ENCODE results near the gene DHX9.

DHX9 gene

DNA sequence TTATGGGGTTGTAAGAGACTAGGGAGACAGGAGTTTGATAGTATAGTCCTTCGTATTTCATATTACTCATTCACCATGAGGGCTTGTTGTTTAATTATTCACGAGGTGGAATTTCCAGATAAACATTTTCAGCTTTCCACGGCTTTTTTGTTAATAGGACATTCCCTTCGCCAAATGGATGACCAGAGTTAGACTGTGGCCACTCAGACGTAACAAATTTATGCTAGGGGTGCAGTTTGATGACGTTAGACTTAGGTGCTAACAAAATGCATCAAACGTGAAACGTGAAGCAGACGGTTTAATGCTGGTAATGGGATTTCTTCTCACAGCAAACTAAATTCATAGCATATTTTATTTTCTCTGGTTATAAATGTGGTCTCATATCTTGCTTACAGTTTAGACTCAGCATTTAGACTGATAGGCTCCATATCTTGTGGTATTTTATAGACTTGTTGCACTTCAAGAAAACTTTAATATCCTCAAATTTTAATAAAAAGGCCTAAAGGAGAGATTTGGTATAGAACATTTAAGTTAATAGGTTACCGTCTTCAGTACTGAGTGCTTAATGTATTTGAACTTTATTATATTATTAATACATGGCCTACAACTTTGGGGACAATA lies 2.3 kb downstream of the DHX9 start:
- no peak for DNase-seq (ENCODE audit: low read depth in 2 of 2)

DNA sequence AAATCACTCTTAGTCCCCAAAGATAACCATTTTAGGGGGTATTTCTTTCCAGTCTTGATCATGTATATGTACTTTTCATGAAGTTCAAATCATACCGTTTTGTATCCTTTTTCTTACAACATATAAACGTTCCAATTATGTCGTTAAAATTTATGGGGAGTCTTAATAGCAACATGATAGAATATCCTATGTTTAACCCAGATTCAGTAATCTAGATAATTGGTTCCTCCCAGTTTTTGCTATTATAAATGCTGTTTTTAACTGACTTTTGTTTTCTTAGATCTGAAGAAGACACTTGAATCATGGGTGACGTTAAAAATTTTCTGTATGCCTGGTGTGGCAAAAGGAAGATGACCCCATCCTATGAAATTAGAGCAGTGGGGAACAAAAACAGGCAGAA lies 3.1 kb downstream of the DHX9 start:
- no peak for DNase-seq (ENCODE audit: low read depth in 2 of 2)

DNA sequence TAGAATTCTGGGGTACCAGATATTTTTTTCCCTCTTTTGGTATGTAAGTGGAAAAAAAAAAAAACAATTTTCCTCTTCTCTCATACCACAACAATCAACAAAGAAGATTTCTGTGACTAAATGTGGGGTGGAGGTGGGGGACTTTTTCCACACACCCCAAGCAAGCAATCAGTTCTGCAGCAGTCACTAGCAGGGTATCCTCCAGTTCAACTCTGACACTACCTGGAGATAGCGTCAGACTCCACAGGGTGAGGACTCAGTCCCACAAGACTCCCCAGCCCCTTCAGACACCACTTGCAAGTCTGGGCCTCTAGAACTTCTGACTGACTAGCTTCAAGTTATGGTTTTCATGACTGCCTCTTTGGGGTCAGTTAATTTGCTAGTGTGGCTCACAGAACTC lies 6.2 kb downstream of the DHX9 start:
- DNase-seq (ENCODE audit: low read depth in 2 of 2): no peak

DNA sequence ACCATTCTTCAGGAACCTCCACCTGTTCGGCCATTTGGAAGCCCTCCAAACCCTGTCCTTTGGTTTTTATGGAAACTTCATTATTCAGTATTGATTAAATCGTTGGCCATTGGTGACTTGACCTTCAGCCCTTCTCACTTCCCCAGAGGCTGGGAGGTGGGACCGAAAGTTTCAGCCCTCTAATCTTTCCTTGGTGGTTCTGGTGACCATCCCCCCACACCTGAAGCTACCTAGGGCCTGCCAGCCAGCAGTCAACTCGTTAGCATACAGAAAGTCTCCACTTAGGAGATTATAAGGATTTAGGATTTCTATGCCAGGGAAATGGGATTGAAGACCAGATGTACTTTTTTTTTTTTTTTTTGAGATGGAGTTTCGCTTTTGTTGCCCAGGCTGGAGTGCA lies 6.7 kb downstream of the DHX9 start:
- no peak for DNase-seq (ENCODE audit: low read depth in 2 of 2)

DNA sequence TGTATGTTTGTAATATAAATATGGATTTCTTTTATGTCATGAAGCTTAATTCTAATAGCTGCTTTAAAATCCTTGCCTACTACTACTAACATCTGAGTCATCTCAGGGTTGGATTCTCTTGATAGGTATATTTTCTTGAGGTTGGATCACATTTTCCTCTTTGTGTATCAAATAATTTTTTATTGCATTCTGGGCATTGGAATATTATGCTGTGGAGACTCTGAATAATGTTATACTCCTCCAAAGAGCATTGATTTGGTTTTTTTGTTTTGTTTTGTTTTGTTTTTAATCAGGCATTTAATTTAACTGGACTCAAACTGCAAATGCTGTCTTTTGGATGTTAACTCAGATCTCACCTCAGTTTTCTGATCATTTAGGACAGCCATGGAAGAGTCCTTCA lies 8.0 kb downstream of the DHX9 start:
- no peak for DNase-seq (ENCODE audit: low read depth in 2 of 2)

DNA sequence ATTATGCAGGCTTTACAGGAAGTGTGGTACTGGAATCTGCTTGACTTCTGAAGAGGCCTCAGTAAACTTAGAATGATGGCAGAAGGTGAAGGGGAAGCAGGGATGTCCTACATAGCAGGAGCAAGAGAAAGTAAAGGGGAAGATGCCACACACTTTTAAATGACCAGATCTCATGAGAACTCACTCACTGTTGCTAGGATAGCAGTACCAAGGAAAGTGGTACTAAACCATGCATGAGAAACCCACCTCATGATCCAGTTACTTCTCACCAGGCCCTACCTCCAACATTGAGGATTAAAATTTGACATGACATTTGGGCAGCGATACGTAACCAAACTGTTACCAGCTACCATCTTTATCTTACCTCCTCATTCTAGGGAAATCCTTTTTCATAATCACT lies 9.6 kb downstream of the DHX9 start:
- DNase-seq (ENCODE audit: low read depth in 2 of 2): no peak

DNA sequence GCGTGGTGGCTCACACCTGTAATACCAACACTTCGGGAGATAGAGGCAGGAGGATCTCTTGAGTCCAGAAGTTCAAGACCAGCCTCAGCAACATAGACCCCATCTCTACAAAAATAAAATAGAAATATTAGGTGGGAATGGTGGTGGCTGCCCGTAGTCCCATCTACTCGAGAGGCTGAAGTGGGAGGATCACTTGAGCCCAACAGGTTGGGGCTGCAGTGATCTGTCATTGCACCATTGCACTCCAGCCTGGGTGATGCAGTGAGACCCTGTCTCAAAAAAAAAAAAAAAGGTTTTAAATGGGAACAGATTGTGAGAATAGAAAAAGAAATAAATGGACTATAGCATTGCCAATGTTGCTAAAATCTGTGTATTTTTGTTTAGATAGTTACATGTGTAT lies 11.2 kb downstream of the DHX9 start:
- DNase-seq (ENCODE audit: low read depth in 2 of 2): no peak

DNA sequence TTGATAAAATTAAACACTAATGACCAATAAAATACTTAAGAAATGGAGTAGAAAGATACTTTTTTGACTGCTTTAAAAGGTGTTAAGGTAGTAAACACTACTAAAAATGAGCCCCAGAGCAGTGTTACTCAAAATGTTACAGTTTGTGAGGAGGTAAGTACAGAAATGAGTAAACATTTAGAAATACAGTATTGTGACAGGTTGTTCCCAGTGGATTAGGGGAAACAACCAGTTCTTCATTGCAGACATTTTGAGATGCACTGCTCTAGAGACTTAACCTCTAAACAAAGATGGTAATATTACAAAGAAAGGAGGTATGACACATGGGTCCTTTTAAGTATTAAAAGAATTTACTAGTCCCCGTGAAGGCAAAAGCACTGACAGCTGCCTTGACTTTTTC lies 12.7 kb downstream of the DHX9 start:
- no peak for DNase-seq (ENCODE audit: low read depth in 2 of 2)

DNA sequence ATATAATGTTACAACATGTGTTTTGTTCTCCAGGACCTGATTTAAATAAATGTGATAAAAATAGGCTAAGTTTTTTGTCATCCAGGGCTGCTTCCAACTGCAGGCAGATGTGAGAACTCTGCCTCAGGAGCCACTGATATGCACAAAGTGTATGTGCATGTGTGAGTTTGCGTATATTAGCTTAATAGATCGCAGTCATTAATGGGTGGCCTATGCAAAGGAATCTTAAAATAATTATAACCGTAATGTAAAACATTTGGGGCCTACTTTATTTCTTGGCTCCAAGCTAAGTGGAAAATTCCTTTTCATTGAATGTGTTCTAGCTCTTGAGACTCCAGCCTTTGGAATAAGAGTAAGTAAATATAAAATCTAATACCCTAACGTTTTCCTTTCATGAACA lies 16.8 kb downstream of the DHX9 start:
- no peak for DNase-seq (ENCODE audit: low read depth in 2 of 2)

DNA sequence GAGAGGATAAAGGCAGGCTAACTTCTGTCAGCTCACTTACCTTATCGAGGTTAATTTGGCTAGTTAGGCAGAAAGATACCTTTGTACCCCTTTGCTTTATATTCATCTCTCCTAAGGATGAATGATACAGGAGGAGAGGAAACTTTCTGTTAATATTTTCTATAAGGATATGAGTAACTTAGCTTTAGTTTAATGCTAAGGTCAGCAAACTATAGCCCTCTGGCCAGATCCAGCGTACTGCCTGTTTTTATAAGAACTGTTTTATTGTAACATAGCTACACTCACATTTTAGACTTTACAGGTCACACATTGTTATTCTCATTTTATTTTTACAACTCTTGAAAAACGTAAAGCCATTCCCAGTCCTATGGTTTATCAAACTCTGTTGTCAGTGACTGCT lies 18.1 kb downstream of the DHX9 start:
- no peak for DNase-seq (ENCODE audit: low read depth in 2 of 2)

DNA sequence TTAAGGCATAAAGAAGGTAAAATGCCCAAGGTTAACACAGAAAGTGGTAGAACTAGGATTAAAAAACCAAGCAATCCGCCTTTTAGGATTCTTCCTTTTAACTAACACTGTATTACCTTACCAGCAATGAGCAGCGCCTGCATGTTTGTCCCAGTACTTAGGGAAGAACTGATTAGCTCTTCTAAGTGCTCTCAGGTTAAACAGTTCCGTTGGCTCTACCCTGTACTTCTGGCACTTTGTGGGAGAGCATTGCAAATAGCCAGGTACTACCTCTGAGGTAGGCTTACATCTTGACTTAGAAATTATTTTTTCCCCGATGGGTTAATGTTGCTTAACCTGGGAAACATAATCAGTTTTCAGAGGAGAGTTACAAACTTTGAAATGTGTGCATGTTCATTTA lies 21.5 kb downstream of the DHX9 start:
- DNase-seq (ENCODE audit: low read depth in 2 of 2): no peak

DNA sequence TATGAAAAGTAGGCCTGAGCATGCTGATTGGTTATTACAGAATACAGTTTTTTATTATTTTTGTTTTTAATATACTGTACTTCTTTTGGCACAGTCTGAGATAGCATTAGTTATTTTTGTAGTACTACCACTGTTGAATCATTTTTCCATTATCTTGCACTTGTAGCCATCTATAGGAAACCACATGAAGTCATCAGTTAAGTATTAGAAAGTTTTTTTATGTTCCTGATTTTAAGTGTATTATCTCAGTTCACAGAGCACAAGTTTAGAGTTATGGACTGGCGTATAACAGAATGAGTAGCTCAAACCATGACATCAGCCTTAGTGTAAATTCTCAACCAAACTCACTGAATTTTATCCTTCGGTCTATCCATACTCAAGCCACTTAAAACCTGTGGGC lies 22.8 kb downstream of the DHX9 start:
- DNase-seq (ENCODE audit: low read depth in 2 of 2): no peak

DNA sequence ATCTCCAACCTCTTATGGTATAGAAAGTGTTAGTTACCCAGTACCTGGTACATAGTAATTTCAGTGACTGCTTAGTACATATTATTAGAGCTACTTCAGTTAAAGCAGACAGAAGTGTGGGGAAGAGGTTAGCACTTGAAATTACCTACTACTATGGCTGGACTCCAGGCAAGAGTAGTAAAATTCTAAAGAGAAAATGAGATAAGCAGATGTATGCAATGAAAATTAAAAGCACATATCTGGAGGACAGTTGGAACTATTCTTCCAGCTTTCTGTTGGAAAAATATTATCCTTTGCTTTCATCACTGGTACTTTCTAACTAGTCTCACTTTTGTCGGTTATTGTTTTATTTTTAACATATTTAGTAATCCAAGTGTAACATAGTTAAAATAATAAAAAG lies 23.7 kb downstream of the DHX9 start:
- no peak for DNase-seq (ENCODE audit: low read depth in 2 of 2)

DNA sequence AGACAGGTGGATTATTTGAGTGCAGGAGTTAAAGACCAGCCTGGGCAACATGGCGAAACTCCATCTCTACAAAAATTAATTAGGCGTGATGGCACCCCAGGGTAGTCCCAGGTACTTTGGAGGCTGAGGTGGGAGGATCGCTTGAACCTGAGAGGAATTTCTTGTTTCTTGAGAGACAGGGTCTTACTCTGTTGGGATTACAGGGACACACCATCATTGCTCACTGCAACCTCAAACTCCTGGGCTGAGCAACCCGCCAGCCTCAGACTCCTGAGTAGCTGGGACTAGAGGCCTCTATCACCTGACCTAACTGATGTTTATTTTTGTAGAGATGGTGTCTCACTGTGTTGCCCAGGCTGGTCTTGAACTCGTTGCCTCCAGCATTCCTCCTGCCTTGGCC lies 24.8 kb downstream of the DHX9 start:
- no peak for DNase-seq (ENCODE audit: low read depth in 2 of 2)

DNA sequence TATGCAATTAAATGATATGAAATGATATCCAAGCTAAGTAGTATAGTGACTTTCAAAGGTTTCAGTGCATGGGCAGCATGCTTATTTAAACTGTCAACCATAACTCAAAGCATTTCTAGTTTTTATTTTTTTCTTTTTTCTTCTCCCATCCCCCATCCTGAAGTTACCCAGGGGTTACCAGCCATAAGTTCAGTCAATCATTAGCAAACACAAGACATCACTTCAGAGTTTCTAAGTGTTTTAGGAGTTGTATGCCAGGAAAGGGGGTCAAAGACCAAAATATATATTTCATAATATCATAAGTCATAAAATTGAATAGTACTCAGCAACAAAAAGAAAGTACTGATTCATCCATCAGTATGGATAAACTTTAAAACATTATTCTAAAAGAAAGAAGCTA lies 28.7 kb downstream of the DHX9 start:
- DNase-seq (ENCODE audit: low read depth in 2 of 2): no peak

DNA sequence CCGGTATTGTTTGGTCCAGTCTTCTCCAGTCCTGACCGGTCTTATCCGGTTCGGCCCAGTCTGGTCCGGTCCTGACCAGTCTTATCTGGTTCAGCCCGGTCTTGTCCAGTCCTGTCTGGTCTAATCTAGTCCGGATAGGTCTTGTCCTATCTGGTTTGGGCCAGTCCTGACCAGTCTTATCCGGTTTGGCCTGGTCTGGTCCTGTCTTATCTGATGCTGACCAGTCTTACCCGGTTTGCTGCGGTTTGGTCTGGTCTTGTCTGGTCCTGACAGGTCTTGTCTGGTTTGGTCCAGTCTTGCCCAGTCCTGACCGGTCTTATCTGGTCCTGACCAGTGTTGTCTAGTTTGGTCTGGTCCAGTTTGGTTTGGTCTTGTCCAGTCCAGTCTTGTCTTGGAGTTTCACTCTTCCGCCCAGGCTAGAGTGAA lies 30.1 kb downstream of the DHX9 start:
- no peak for DNase-seq (ENCODE audit: low read depth in 2 of 2)

DNA sequence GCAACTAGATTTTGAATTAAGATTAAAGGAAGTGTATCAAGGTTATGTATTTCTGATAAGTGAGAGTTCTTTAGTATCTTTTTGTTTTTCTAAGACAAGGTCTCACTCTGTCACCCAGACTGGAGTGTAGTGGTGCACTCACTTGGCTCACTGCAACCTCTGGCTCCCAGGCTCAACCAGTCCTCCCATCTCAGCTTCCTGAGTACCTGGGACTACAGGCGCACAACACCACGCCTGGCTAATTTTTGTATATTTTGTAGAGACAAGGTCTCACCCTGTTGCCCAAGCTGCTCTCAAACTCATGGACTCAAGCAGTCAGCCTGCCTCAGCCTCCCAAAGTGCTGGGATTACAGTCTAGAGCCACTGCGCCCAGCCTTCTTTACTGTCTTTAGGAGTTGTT lies 33.7 kb downstream of the DHX9 start:
- no peak for DNase-seq (ENCODE audit: low read depth in 2 of 2)

DNA sequence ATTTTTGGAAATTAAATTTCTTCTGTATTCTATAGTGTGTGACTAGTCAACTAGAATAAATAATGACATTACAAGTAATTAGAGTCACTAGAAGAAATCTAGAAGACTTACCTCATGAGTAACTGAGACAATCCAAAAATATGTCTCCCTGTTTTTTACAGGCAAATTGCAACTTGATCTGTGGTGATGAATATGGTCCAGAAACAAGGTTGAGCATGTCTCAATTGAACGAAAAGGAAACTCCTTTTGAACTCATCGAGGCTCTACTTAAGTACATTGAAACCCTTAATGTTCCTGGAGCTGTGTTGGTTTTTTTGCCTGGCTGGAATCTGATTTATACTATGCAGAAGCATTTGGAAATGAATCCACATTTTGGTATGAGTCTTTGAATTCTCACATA lies 36.7 kb downstream of the DHX9 start:
- no peak for DNase-seq (ENCODE audit: low read depth in 2 of 2)

DNA sequence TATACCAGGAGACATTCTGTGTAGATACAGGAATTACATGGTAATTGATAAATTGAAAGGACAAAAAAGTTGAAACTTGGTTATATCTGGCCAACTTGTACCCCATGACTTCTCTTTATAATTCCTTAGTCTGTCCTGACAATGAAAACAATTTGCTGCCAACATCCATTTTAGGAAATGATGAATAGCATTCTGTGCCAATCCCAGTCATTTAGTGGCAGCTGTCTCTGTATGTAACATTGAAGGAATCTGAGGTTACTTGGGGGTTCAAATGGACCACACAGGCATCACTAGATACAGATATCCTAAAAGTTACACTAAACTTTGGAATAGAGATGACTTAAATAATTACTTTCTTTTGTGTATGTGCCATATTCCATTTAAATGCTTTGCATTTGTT lies 38.2 kb downstream of the DHX9 start:
- DNase-seq (ENCODE audit: low read depth in 2 of 2): no peak

DNA sequence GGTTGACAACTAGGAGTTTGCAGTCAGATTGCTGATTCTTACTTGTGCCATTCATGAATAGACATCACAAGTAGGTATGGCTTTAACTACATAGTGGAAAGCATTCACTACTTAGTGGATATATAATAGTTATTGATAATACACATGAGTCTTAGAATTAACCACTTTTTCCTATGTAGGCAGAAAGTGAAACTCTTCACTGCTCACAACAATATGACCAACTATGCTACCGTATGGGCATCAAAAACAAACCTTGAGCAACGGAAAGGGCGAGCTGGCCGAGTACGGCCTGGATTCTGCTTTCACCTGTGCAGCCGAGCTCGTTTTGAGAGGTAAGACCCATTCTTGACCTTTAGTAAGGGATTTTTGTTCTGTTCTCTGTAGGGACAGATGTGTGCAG lies 38.7 kb downstream of the DHX9 start:
- no peak for DNase-seq (ENCODE audit: low read depth in 2 of 2)

DNA sequence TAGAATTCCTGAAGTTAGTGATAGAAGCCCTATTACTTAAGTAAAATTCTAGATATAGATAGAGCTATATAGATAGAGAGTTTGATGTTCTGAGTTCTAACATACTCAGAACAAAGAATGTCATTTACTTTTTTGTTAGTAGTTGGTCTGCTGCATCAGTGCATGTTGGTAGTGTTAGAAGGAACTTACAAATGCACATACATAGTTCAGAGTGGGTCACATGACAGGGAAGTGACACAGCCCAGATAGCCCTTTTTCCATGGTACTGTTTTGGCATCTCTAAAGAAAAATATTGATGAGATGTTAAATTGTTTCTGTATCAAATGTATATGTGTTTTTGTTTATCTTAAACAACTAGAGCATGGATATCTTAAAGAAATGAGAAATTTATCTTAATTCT lies 45.7 kb downstream of the DHX9 start:
- no peak for DNase-seq (ENCODE audit: low read depth in 2 of 2)

DNA sequence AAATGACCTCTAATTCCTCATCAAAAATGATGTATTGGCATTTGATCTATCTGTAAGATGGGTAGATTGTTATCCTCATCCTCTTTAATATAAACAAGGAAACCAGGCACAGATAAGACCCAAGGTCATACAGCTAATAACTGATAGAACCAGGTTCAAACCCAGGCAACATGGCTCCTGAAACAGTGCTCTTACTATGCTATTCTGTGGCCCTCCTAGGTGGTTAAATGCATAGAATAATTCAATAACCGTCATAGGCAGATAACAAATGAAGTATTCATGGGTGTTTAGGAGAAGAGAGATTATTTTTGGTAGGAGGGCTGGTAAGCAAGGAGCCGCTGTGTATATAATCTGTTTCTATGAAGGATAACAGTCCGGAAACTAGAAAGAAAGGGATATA lies 46.4 kb downstream of the DHX9 start:
- DNase-seq (ENCODE audit: low read depth in 2 of 2): no peak

DNA sequence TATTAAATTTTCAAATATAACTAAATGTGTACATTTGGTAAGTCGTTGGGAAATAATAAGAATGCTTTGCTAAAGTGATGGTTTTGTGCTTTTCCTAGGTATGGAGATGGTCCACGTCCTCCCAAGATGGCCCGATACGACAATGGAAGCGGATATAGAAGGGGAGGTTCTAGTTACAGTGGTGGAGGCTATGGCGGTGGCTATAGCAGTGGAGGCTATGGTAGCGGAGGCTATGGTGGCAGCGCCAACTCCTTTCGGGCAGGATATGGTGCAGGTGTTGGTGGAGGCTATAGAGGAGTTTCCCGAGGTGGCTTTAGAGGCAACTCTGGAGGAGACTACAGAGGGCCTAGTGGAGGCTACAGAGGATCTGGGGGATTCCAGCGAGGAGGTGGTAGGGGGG lies 47.8 kb downstream of the DHX9 start:
- no peak for DNase-seq (ENCODE audit: low read depth in 2 of 2)

DNA sequence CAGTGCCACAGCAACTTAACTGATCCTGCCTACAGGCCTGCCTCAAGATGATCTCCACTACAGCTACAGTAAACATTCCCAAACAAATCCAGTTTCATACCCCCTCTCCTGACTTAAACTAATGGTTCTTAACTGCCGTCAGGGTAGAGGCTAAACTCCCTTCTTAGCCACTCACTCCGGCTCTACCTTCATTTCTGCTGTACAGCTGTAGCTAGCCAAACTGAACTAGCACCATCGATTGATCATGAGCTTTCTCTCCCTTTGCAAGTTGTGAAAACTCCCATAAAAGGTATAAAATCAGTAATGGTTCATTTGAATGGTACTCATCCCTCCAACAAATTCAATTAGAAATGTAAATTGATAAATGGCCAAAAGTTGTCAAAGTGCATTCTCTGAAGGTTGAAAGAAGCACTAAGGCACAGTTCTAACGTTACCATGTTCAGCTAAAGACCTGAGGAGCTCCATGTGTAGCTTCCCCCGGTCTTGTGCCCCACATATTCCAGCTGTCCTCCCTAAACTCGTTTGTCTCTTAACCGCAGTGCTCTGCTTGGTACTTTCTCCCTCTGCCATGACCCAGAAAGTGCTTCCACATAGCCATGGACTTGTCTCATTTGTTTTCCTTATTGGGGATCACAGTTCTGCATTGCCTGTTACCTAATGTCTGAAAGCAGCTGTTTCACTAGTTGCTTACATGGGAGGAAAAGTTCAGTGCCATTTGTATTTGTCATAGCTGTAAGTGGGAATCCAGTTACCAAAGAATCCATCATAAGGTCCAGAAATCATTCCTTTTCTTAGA lies 49.8 kb downstream of the DHX9 start:
- no peak for DNase-seq (ENCODE audit: low read depth in 2 of 2)
